SH-SY5Y (cell line): Measurements from ENCODE around the gene TFF2.

ENCODE experiments used
- GATA2 ChIP-seq: IDR thresholded peaks from 2 replicates; pipeline ENCODE4 v1.6.1; 2011; ENCODE audit warnings: mild to moderate bottlenecking, low read depth, low read length
- GATA3 ChIP-seq: IDR thresholded peaks from 2 replicates; pipeline ENCODE4 v1.6.1; 2011; ENCODE audit warnings: low read depth, mild to moderate bottlenecking, low read length, moderate library complexity

DNA sequence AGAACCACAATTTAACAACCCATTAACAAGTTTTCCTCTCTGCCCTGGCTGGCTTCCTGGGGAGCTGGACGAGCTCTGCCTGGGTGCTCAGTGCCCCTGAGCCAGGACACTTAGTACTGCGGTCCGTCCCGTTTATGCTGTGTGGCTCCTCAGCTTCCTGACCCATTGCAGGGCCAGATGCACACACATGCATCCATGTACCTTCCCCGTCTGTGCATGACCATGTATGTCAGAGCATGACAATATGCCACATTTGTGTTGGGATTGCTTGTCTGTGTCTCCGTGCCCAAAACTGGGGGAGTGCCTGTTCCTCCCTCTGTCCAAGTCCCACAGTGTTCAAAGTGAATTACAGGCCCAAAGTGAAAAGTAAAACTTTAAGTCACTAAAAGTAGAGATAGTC is 25.9 kb downstream of the TFF2 start:
- TF ChIP-seq GATA2, result no peak
- no peak for TF ChIP-seq GATA3
